H1 (cell line): ENCODE measurements around the gene ZNF581. TPM values are rescaled to one million over a fixed set of nuclear protein-coding genes. Genes with fewer than 3 reads are reported as not detected.

ENCODE experiments used
- CTCF ChIA-PET: fragments of 300-600 bp; sonication (Branson Sonifier 250); formaldehyde crosslinking; loops from one replicate; lab custom pipeline; 2021; ENCODE audit not compliant: partially characterized antibody; lab: Charles Lee
- POLR2A ChIA-PET: fragments of 300-600 bp; sonication (Branson Sonifier 250); formaldehyde crosslinking; loops from one replicate; lab custom pipeline; 2021; ENCODE audit warnings: inconsistent platforms; ENCODE audit not compliant: partially characterized antibody; lab: Charles Lee
- DNase-seq, 2 experiments: peaks; one replicate each; pipeline versions ENCODE4 v3.0.0 to v3.0.0-alpha.2; 2010 to 2022; ENCODE audit warnings: low spot score in 2 of 2, low read depth in 1 of 2, mixed read lengths in 1 of 2
- FAIRE-seq: peaks from 2 replicates; lab custom pipeline; 2011; peaks lifted over from hg19 to GRCh38; lab: Jason Lieb, UNC
- H2AFZ ChIP-seq: 2 replicates; pipeline ENCODE4 v1.8.1; 2012; ENCODE audit warnings: low read length, inconsistent platforms
- H2AK5ac ChIP-seq: 2 replicates; pipeline ENCODE4 v1.6.1; 2013; ENCODE audit warnings: low read depth, low read length
- H2BK120ac ChIP-seq: replicated peaks from 2 replicates; pipeline ENCODE3; 2013; ENCODE audit warnings: low read depth, low read length, inconsistent platforms
- H2BK12ac ChIP-seq: 2 replicates; pipeline ENCODE4 v1.6.1; 2013; ENCODE audit warnings: low read depth, low read length
- H2BK15ac ChIP-seq: 2 replicates; pipeline ENCODE4 v1.6.1; 2013; ENCODE audit warnings: low read length
- H2BK20ac ChIP-seq: 2 replicates; pipeline ENCODE4 v1.6.1; 2013; ENCODE audit warnings: low read length
- H2BK5ac ChIP-seq: 2 replicates; pipeline ENCODE4 v1.6.1; 2013; ENCODE audit warnings: low read depth, low read length
- H3K14ac ChIP-seq: 2 replicates; pipeline ENCODE4 v1.6.1; 2013; ENCODE audit warnings: inconsistent platforms; ENCODE audit not compliant: insufficient read length
- H3K18ac ChIP-seq: 2 replicates; pipeline ENCODE4 v1.6.1; 2013; ENCODE audit warnings: low read length; ENCODE audit errors: extremely low read depth
- H3K23ac ChIP-seq: 2 replicates; pipeline ENCODE4 v1.6.1; 2013; ENCODE audit warnings: inconsistent platforms; ENCODE audit not compliant: insufficient read length
- H3K23me2 ChIP-seq: 2 replicates; pipeline ENCODE4 v1.6.1; 2013; ENCODE audit warnings: low read depth, low read length
- H3K27ac ChIP-seq: 2 replicates; pipeline ENCODE4 v1.6.1; 2011; ENCODE audit warnings: low read depth, low read length, inconsistent platforms
- H3K27me3 ChIP-seq, 4 experiments: replicated peaks in 1 of 4; 1 replicate in 1 of 4; 2 replicates in 3 of 4; pipeline versions ENCODE4 v1.6.1 to v1.8.1; 2011 to 2013; ENCODE audit warnings: low read length in 3 of 4, mild to moderate bottlenecking in 3 of 4, inconsistent platforms in 2 of 4, mixed read lengths in 2 of 4, moderate library complexity in 1 of 4; ENCODE audit not compliant: control insufficient read depth in 3 of 4, insufficient read depth in 3 of 4; ENCODE audit errors: extremely low read depth in 1 of 4
- H3K36me3 ChIP-seq, 4 experiments: 2 replicates each; pipeline versions ENCODE4 v1.6.1 to v1.8.1; 2011 to 2013; ENCODE audit warnings: mild to moderate bottlenecking in 4 of 4, low read length in 3 of 4, moderate library complexity in 2 of 4, control low read depth in 1 of 4, inconsistent platforms in 1 of 4; ENCODE audit not compliant: insufficient read depth in 4 of 4, control insufficient read depth in 2 of 4
- H3K4ac ChIP-seq: replicated peaks from 2 replicates; pipeline ENCODE3; 2013; ENCODE audit warnings: low read length, low read depth, mixed read lengths, inconsistent platforms; ENCODE audit not compliant: insufficient read length
- H3K4me1 ChIP-seq, 4 experiments: replicated peaks in 1 of 4; 1 replicate in 1 of 4; 2 replicates in 3 of 4; pipeline versions ENCODE4 v1.6.1 to v1.8.1; 2011 to 2013; ENCODE audit warnings: low read length in 3 of 4, inconsistent platforms in 2 of 4, mixed read lengths in 1 of 4; ENCODE audit not compliant: insufficient read depth in 4 of 4, control insufficient read depth in 3 of 4
- H3K4me2 ChIP-seq, 2 experiments: 2 replicates each; pipeline versions ENCODE4 v1.6.1 to v1.8.1; 2011 to 2013; ENCODE audit warnings: low read depth in 2 of 2, low read length in 2 of 2, control low read depth in 1 of 2, inconsistent platforms in 1 of 2, mild to moderate bottlenecking in 1 of 2; ENCODE audit not compliant: insufficient read depth in 1 of 2
- H3K4me3 ChIP-seq, 4 experiments: fragments of 200-600, 300-600 bp in 1 of 4; sonication (generic), shearing (Covaris generic), sonication (Bioruptor Twin) in 1 of 4; 2 replicates each; pipeline versions ENCODE4 v1.5.1 to v1.8.1; 2011 to 2016; ENCODE audit warnings: low read length in 4 of 4, low read depth in 3 of 4, control low read depth in 2 of 4, inconsistent platforms in 2 of 4, mild to moderate bottlenecking in 2 of 4, mixed read lengths in 1 of 4, moderate library complexity in 1 of 4; ENCODE audit not compliant: insufficient read depth in 2 of 4; ENCODE audit errors: extremely low read depth in 1 of 4
- H3K56ac ChIP-seq: replicated peaks from 2 replicates; pipeline ENCODE3; 2013; ENCODE audit warnings: low read depth, mild to moderate bottlenecking, mixed read lengths, low read length, inconsistent platforms; ENCODE audit not compliant: insufficient read length
- H3K79me1 ChIP-seq: 2 replicates; pipeline ENCODE4 v1.6.1; 2013; ENCODE audit warnings: low read depth, low read length, control low read depth
- H3K79me2 ChIP-seq, 2 experiments: 2 replicates each; pipeline versions ENCODE4 v1.6.1 to v1.8.1; 2012 to 2013; ENCODE audit warnings: low read length in 2 of 2, mild to moderate bottlenecking in 2 of 2, inconsistent platforms in 1 of 2; ENCODE audit not compliant: insufficient read depth in 2 of 2, control insufficient read depth in 1 of 2
- H3K9ac ChIP-seq, 4 experiments: replicated peaks in 1 of 4; 1 replicate in 1 of 4; 2 replicates in 3 of 4; pipeline versions ENCODE4 v1.6.1 to v1.8.1; 2011 to 2013; ENCODE audit warnings: low read depth in 3 of 4, low read length in 3 of 4, control low read depth in 2 of 4, mild to moderate bottlenecking in 2 of 4, moderate library complexity in 2 of 4, inconsistent platforms in 1 of 4; ENCODE audit errors: extremely low read depth in 1 of 4
- H3K9me3 ChIP-seq, 2 experiments: 2 replicates each; pipeline versions ENCODE4 v1.6.1 to v1.8.1; 2012 to 2013; ENCODE audit warnings: mild to moderate bottlenecking in 2 of 2, moderate library complexity in 2 of 2, control low read depth in 1 of 2, inconsistent platforms in 1 of 2, low read depth in 1 of 2, low read length in 1 of 2, mixed read lengths in 1 of 2; ENCODE audit not compliant: insufficient read depth in 2 of 2
- H4K20me1 ChIP-seq, 2 experiments: replicated peaks in 1 of 2; 2 replicates each; pipeline versions ENCODE3 to v1.8.1; 2011 to 2013; ENCODE audit warnings: inconsistent platforms in 2 of 2, low read length in 2 of 2, mild to moderate bottlenecking in 1 of 2; ENCODE audit not compliant: insufficient read depth in 2 of 2, control insufficient read depth in 1 of 2
- H4K5ac ChIP-seq: 2 replicates; pipeline ENCODE4 v1.6.1; 2013; ENCODE audit warnings: low read length, low read depth, mixed read lengths, inconsistent platforms; ENCODE audit not compliant: insufficient read length
- H4K8ac ChIP-seq: 2 replicates; pipeline ENCODE4 v1.8.0; 2013; ENCODE audit warnings: mild to moderate bottlenecking, moderate library complexity, low read length, inconsistent platforms; ENCODE audit not compliant: insufficient read depth; ENCODE audit errors: extremely low read depth
- H4K91ac ChIP-seq: replicated peaks from 2 replicates; pipeline ENCODE3; 2013; ENCODE audit warnings: low read length, mixed read lengths, inconsistent platforms; ENCODE audit not compliant: insufficient read length
- CBX5 ChIP-seq: fragments of 300-800, 300-1000 bp; sonication (generic); IDR thresholded peaks from 2 replicates; pipeline ENCODE4 v1.7.1; 2016; ENCODE audit warnings: antibody characterized with exemption, low read length, low read depth
- CEBPB ChIP-seq: IDR thresholded peaks from 2 replicates; pipeline ENCODE4 v1.6.1; 2012; ENCODE audit warnings: low read depth, low read length
- CHD1 ChIP-seq: IDR thresholded peaks from 2 replicates; pipeline ENCODE4 v1.6.1; 2012; ENCODE audit warnings: low read depth, low read length, improper control_type of control experiment
- EZH2 ChIP-seq: fragments of 200-600 bp; sonication (generic); IDR thresholded peaks from 2 replicates; pipeline ENCODE4 v1.7.1; 2012; ENCODE audit warnings: low read depth, mild to moderate bottlenecking, moderate library complexity, low read length, inconsistent platforms; ENCODE audit not compliant: severe bottlenecking
- GABPA ChIP-seq: IDR thresholded peaks from 2 replicates; pipeline ENCODE4 v1.6.1; 2011; ENCODE audit warnings: mild to moderate bottlenecking, low read length, moderate library complexity, borderline replicate concordance; ENCODE audit not compliant: insufficient read depth
- RXRA ChIP-seq: IDR thresholded peaks from 2 replicates; pipeline ENCODE4 v1.6.1; 2011; ENCODE audit warnings: low read depth, mild to moderate bottlenecking, low read length, moderate library complexity; ENCODE audit not compliant: insufficient read depth
- SAP30 ChIP-seq: fragments of 300-600 bp; sonication (generic); IDR thresholded peaks from 2 replicates; pipeline ENCODE4 v1.7.1; 2012; ENCODE audit warnings: low read length, moderate library complexity, mild to moderate bottlenecking, inconsistent platforms; ENCODE audit not compliant: insufficient read depth, insufficient replicate concordance
- USF2 ChIP-seq: IDR thresholded peaks from 2 replicates; pipeline ENCODE4 v1.6.1; 2011; ENCODE audit warnings: low read length, improper control_type of control experiment
- WGBS, 2 experiments: shearing (Covaris generic) in 1 of 2; methylation state at CpG; one replicate each; pipeline versions ENCODE4 v1.1.6 to v1.1.7; 2013 to 2015; ENCODE audit warnings: low lambda C conversion rate in 2 of 2, mixed read lengths in 2 of 2, inconsistent platforms in 1 of 2, low coverage in 1 of 2, missing lambda C conversion rate in 1 of 2; ENCODE audit not compliant: insufficient replicate concordance in 2 of 2, insufficient coverage in 1 of 2, insufficient read length in 1 of 2; ENCODE audit errors: extremely low coverage in 1 of 2, missing lambda C conversion rate in 1 of 2; 5-methylcytosine and 5-hydroxymethylcytosine counted together
- polyA plus RNA-seq, 7 experiments: library from polyadenylated mRNA; depleted of rRNA in 3 of 7; stranded (reverse) in 5 of 7; unstranded in 2 of 7; fragments of >200 nt in 5 of 7; fragments of 200-250 nt in 2 of 7; gene quantifications; 1 replicate in 5 of 7; 2 replicates in 1 of 7; 4 replicates in 1 of 7; pipeline versions ENCODE4 v1.2.1 to v1.2.3, GENCODE V29; 2011 to 2013; ENCODE audit warnings: missing spikeins in 2 of 7, mixed read lengths in 2 of 7
- total RNA-seq: library from RNA; stranded (reverse); fragmentation: NEBNext Ultra II Directional; extraction: Animal tissue kit (Norgen Biotek cat#: 25700); gene quantifications from 2 replicates; pipeline ENCODE4 v1.2.1, GENCODE V29; 2021

The ZNF581 gene
- total and polyA plus RNA-seq, 2 of the 8 experiments (the other 6 are each of a cell fraction or from before 2014, with no cell fraction given): 73.0 to 76.1 TPM

- Histone ChIP-seq H4K5ac (no peak overlapping the region), H3K18ac (no peak overlapping the region), H3K23ac (no peak overlapping the region), H4K20me1 (peaks cover 37 to 45% of the 10 kb centered on the region in 2 experiments), H4K8ac (no peak overlapping the region), H3K27me3 (no peaks in the 10 kb centered on the region), H3K79me2 (peaks cover 43 to 85% of the 10 kb centered on the region in 2 experiments), H3K4me2 (no peak overlapping the region), H3K4me1 (peaks cover 3 to 16% (median 10%) of the 10 kb centered on the region in 4 experiments; a peak in 6 of 7 replicates), H2BK12ac (no peak overlapping the region), H3K36me3 (peaks cover 29 to 55% (median 44%) of the 10 kb centered on the region in 4 experiments), H2BK120ac (no peak overlapping the region), H3K56ac (no peak overlapping the region), H2AK5ac (no peak overlapping the region), H2BK5ac (no peak overlapping the region), H2BK15ac (no peak overlapping the region), H3K14ac (no peak overlapping the region), H3K23me2 (peaks cover 8% of the 10 kb centered on the region), H2AFZ (no peak overlapping the region), H4K91ac (no peak overlapping the region), H3K27ac (no peak overlapping the region), H3K9me3 (no peaks in the 10 kb centered on the region), H3K9ac (no peak overlapping the region), H2BK20ac (no peak overlapping the region), H3K4me3 (no peak overlapping the region), H3K79me1 (peaks cover 10% of the 10 kb centered on the region; the same call in 1 of the 2 replicates), H3K4ac (no peak overlapping the region)
- DNase-seq: no peak
- no peak for TF ChIP-seq USF2
- TF ChIP-seq RXRA: no peak
- no peak for TF ChIP-seq CBX5
- TF ChIP-seq EZH2: no peak
- no peak for TF ChIP-seq CEBPB
- TF ChIP-seq GABPA: no peak
- TF ChIP-seq SAP30: no peak
- TF ChIP-seq CHD1: no peak
- FAIRE-seq: no peak
- POLR2A ChIA-PET: interaction anchor here (5.8 kb wide), 1 partner anchor 8 kb away, joined by 75 read pairs; no protein-coding TSS in a partner anchor
- CTCF ChIA-PET: interaction anchor here (1.9 kb wide), 1 partner anchor 10 kb away, joined by 9 read pairs; no protein-coding TSS in a partner anchor
- 97% methylated on average over 8 of the region's 16 CpGs; no CpG with 5 or more reads in 1 of the 2 experiments for WGBS, 2 experiments
Measured at GRCh38 chr19:55660991-55661390, 17.5 kb downstream of the ZNF581 start.
